ENCODE results near the gene PDE2A.

DNA sequence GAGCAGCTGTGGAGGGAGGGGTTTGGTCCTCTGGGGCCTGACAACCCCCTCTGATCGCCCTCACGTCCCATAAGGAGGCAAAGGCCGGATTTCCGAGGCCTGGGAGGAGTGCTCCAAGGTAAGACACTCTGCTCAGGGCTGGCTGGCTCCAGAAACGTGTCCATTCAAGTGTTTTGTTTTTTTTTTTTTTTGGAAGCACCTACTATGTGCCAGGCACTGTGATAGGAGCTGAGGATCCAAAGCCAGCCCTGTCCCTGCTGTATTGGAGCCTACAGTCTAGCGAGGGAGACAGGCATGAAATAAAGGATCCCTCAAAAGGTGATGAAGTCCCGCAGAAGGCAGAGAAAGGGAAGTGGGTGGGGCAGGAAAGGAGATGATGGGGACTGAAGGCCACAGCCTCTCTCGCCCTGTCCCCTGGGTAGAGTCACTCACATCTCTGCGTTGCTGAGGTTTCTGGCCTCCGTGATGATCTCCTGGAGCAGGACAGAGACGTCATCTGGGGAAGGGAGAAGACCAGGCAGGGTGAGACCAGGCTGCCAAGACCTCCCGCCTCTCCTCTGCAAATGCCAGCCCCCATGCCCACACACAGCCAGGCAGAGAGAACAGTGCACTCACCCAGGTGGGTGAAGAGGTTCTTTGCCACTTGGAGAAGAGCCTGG, 89.2 kb downstream of the PDE2A start:
- no peak for TF ChIP-seq POLR2A (IDR thresholded peaks at IDR 0.05)
- TF ChIP-seq, protein P1, sequence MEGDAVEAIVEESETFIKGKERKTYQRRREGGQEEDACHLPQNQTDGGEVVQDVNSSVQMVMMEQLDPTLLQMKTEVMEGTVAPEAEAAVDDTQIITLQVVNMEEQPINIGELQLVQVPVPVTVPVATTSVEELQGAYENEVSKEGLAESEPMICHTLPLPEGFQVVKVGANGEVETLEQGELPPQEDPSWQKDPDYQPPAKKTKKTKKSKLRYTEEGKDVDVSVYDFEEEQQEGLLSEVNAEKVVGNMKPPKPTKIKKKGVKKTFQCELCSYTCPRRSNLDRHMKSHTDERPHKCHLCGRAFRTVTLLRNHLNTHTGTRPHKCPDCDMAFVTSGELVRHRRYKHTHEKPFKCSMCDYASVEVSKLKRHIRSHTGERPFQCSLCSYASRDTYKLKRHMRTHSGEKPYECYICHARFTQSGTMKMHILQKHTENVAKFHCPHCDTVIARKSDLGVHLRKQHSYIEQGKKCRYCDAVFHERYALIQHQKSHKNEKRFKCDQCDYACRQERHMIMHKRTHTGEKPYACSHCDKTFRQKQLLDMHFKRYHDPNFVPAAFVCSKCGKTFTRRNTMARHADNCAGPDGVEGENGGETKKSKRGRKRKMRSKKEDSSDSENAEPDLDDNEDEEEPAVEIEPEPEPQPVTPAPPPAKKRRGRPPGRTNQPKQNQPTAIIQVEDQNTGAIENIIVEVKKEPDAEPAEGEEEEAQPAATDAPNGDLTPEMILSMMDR (IDR thresholded peaks at IDR 0.05), result no peak

Data from lower leg skin (tissue), 3 donors.